T-helper 1 cell (primary cell): ENCODE measurements around the gene EHD4.

Source experiments
- DNase-seq, 5 donors: peaks; one replicate each; pipeline ENCODE4 v3.0.0-alpha.2; 2012 to 2020

Gene EHD4

DNA sequence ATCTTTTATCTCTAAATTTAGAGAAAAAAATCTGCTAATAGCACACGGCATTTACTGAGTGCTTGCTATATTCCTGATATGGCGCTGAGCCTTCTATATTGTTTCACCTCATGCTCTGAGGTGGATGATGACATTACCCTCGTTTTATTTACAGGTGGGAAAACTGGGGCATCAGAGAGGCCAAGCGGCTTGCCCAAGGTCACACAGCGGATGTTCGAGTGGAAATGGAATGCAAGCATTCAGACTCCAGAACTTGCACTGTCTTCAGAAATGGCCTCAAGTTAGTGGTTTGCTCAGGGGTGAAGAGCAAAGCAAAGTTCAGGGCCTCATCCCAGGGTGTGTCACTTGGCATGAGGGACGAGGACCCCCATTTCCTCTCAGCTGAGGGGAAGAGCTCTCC is 17.3 kb downstream of the EHD4 start:
- DNase-seq: no peak

DNA sequence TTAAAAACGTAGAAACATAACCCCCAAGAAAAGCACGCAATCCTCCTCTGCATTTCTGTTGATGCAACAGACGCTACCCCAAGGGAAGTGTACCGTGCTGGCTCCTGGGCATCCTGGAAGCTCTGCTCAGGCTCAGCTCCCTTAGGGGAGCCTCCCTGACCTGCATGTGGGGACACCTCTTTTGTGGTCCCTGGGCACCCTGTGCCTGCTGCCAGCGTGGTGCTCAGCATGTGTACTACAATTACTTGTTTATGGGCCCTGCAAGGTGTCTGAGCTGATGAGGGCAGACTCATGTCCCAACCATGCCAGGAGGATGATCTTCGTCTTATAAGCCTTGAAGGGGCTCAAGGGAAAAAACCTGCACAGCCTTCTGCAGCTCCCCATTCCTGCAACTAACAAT is 18.3 kb downstream of the EHD4 start:
- no peak for DNase-seq

DNA sequence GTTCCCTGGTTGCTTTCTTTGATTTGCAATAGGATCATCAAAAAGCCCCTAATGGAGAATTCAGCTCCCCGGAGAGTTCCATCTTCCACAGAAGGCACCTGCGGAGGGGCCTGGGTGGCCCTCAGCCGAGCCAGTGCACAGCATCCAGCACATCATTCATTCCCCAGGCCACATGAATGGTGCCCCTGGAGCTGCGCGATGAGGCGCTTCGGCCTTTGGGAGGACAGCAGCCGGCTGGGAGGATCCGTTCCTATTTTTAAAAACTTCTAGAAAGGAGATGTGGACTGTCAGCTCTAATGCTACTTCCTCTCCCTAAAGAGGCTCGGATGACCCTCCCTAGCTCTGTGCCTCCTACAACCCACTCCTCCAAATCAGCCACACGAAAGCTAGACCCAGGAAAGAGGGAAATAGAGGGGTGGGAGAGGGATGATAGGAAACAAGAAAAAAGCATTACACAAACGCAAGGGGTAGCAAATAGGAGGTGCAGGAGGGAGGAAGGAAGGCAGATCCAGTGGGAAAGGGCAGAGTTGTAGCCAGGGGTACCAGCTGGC is 20.3 kb downstream of the EHD4 start:
- no peak for DNase-seq

DNA sequence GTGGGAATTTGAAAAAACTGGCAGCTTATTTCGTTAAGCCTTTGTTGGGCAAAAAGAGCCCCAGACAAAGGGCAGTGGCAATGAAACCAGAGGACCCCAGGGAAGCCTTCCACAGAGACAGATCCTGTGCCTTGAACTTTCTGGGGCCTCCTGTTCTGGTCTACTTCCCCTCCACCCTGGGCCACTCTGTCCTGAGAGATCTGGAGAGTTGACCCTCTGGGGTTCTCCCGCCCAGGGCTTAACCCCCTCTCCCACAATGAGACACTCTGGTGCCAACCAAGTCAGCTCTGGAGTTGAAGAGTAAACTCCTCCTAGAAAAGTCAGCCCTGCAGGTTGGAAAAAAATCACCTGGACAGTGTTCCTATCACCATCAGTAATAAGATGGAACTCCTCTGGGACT is 20.8 kb downstream of the EHD4 start:
- DNase-seq: no peak

DNA sequence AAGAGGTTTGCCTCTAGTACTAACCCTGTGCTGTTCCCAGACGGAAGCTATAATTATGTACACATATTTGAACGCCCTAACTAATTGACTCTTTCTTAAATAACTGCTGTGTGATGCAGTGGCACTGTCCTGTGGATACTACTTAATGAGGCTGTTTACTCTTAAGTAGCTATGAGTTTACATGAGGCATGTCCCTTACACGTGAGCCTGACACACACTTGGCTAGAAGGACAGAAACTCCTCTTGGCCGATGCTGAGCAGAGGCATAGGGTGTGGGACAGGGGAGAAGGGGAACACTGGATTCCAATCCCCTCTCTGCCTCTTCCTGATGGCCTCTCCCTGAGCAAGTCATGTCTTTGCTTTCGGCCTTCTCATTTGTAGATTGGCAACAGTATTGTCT is 21.9 kb downstream of the EHD4 start:
- DNase-seq: no peak

DNA sequence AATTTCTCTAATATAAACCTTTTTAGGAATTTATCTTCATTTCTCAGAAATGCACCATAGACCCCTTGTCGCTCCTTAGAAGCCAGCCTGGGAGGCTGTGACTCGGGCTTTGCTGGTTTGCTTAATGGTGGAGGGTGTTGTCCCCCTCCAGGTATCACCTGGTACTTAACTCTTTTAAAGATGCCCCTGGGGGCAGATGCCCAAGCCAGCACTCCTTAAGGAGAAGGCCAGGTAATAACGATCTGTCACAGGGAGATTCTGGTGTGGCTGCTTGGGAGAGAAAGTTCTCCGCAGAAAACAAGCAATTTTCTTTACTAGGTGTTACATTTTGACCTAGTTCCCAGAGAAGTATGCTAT is 22.3 kb downstream of the EHD4 start:
- DNase-seq: no peak

DNA sequence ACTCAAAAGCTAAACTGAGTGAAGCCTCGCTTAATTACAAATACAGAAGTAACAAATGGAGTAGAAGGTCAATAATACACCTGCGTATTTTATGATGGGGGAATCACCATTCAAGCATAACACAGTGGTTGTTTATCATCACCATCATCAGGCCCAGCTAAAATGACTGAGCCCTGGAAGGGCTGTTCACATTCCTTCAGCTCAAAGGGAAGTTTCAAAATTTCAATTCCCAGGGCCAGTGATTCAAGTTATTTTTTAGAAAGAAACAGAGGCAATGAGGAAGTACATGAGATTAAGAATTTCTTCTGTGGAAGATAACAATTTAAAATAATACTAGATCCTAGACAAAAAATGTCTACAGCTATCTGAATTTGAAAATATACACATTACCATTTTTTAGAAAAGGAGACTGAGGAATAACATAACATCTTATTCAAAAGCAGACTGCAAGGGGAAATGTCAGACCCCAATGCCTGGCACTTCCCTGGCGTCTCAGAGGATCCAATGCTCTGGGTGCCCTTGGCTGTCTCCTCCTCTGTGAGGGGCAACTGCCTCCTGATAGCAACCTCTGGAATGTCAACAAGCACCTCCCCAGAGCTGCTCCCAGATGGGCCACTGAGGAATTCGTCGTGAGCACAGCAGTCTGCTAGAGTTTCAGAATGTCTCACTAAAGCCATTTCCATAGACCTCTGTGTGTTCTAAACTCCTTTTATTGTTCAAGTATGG is 22.8 kb downstream of the EHD4 start:
- DNase-seq: no peak

DNA sequence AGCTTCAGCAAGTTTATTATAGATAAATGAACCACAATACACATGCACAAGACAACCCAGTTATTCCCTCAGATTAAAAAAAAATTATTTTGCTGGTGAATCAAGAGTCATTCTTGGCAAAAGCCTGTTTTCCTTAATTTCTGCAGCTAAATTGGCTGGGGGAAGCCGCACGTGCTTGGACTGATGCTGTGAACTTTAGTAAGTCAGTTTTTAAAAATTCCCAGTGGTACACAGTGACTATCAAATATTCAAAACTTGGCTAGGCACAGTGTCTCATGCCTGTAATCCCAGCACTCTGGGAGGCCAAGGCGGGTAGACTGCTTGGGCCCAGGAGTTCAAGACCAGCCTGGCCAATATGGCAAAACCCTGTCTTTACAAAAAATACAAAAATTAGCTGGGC is 23.9 kb downstream of the EHD4 start:
- DNase-seq: no peak

DNA sequence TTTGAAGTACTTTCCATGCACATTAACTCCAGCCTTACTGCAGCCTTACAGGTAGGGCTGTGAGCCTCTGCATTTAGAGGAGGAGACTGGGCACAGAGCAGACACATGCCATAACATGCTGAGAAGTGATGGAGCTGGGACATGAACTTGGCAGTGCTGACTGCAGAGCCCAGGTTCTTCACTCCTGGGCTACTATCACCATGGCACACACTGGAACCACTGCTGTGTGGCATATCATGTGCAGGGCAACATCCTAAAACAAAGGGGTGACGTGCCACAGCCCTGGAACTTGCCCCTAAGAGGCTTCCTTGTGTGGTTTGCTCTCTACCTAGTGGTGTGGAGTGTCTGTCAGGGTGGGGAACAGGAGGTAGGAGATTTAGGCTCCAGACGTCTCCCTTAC is 25.4 kb downstream of the EHD4 start:
- DNase-seq: no peak

DNA sequence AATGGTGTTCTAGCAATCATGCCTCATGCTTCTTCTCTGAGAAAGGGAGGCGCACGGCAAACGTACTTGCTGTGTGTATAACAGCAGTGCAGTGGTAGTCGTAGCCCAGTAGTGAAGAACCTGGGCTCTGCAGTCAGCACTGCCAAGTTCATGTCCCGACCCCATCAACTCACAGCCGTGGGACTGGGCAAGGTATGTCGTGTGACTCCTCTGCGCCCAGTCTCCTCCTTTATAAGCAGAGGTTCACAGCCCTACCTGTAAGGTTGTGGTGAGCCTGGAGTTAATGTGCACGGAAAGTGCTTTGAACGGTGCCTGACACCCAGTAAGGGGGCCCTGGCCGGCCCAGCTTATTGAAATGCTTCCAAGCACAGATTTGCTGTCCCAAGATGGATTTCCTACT is 26.6 kb downstream of the EHD4 start:
- no peak for DNase-seq

DNA sequence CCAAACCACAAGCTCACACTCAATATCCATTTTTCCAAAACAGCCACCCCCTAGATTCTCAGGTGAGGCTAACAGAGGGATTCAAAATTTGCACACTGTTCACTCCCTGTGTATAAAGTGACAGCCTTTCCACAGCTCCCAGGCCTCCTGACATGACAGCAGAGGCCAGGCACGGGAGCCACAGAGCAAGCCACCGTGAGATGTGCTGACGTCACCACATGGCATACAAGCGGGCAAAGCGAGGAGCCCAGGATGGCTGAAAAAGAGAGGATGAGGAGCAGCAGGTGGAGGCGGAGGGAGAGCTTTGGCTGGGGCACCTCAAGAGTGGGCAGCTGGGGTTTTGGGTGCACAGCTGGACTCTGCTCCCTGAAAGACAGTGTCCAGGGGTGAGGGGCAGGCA is 27.1 kb downstream of the EHD4 start:
- no peak for DNase-seq

DNA sequence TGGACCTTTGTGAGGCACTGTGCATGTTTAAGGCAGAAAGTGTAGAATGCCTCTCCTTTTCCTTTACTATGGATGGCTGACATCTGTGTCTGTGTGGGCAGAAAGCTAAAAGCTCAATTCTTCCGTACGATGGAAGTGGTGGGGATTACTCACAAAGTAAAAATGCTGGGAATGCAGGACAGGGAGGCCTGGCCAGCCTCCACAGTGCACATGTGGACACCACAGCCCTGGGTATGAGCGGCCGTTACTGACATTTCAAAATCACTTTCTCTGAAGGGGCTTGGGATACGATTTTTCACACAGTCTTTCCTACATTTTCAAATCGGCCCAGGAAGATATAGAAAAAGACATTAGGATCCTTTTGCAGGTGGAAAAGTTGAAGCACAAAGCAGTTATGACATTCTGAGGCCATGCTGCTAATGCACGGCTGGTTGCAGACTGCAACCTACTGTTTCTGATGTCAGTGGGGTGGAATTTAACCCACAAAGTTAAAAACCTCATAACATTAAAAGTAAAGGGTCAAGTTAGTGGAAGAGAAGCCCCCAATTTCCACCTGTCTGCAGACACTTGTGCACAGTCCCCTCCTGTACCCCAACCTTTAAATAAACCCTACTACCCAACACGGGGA is 27.9 kb downstream of the EHD4 start:
- DNase-seq: no peak

DNA sequence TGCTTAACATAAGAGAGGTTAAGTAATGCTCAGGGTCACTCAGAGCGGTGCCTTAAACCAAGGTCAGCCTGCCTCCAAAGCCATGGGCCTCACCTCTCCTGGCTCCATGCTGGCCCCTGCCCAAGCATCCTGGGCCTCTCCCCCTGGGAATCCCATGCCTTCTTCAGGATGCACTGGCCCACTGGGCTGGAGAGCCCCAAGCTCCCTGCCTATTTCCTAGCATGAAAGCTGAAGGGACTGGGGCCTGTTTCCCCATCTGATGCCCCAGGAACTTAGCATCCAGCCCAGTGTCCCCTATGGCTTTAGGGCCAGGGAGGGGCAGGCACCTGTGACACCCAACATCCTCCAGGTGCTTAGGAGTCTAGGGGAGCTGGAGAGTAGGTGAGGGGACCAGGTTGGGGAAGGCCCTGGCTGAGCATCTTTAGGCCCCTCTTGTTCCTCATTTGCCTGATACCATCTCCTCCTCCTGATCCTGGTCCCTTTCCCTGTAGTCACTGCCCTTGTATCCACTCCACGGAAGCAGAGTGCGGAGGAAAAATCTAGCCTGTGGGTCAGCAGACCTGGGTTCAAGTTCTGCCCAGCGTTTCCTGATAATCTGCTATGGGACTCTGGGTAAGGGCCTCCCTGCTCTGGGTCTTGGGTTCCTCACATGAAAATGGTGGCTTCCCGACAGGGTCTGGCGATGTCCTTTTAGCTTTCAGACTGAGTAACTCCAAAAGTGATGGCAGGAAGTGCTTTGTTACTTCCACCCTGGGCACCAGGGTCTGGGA is 28.6 kb downstream of the EHD4 start:
- no peak for DNase-seq

DNA sequence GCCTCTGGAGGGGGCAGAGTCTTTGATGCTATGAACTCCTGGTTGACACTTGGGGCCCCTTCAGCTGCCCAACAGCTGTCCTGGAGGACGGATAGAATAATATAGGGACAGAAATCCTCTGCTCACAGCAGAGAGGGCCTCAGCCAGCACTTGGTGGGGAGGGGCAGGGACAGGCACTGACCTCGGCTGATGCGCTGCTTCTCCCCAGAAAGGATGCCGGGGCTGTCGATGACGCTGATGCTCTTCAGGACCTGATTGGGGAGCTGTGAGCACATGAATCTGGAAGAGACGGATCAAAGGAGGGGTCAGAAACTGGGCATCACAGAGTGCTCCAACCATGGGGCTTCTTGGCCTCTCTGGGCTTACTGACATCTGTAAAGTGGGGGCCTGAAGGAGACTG is 29.5 kb downstream of the EHD4 start:
- DNase-seq: no peak

DNA sequence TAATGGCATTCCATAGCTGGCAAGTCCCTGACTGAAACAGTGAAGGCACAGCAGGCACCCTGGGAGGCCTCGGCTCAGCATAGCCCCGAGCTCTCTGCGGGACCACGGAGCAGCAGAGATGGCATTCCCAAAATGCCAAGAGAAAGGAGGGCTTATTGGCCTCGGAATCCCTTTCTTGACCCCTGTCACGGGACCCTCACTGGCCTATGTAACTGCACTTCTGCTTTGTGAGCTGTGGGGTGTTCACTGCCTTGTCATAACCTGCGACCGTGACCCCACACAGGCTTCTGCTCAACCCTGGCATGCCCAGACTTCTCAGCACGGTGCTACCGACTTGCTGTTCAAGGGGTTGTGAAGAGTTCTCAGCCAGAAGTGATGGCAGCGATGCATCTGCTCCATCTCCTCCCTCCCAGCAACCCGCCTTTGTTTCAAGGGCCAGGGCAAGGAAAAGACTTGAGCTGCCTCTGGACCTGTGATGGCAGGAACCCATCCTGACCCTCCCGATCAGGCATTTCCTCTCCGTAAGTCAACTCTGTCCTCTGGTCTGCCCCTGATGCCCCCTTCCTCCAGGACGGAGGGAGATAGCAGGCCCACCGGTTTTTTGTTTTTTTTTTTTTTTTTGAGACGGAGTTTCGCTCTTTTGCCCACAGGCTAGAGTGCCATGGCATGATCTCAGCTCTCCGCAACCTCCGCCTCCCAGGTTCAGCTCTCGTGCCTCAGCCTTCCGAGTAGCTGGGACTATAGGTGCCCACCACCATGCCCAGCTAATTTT is 30.5 kb downstream of the EHD4 start:
- no peak for DNase-seq

DNA sequence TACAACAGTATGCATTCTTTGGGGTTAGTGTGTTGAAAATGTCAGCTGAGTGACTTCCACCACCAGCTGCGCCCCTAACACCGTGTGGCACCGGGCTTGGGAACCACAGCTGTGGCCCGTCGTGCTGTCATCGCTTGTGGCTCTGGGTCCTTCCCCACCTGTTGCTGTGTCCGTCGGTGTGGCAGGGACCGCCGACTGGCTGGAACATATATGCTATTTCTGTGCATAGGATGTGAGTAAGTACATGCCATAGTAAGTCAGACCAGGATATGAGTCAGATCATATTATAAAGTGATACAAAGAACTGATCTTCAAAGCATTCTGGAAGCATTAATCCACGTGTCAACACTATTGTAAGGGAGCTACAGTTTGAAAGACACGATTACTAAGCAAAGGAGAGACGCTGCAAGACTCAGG is 31.9 kb downstream of the EHD4 start:
- DNase-seq: peak in 1 of 5 donors; percentile 81

DNA sequence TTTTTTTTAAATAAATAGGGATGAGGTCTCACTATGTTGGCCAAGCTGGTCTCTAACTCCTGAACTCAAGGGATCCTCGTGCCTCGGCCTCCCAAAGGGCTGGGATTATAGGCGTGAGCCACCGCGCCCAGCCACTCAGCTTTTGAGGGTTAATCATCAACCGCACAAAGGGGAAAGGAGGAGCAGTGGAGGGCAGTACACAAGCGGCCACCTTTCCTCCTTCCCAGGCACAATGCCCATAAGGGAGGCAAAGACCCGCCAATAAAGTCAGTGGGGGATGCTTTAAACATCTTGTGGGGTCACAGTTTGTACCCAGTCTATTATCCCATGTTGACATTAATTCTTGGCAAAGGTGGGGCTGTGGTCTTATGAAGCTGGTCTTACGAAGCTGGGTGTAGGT is 32.4 kb downstream of the EHD4 start:
- no peak for DNase-seq

DNA sequence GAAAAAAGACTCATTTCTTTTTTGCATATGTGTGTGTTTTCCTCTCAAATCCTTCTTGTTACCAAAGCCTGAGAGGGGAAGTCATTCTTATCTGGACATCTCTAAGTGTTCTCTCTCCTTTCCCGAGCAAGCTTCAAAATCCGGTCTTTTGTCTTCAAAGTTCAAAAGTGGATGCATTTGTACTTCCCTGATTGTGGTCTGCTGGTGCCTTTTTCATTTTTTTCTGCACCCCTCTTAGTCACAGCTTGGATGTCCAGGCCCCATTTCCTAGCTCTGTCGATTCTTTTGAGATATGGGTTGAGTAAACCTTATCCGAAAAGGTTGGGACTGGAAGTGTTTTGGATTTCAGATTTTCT is 34.8 kb downstream of the EHD4 start:
- no peak for DNase-seq

DNA sequence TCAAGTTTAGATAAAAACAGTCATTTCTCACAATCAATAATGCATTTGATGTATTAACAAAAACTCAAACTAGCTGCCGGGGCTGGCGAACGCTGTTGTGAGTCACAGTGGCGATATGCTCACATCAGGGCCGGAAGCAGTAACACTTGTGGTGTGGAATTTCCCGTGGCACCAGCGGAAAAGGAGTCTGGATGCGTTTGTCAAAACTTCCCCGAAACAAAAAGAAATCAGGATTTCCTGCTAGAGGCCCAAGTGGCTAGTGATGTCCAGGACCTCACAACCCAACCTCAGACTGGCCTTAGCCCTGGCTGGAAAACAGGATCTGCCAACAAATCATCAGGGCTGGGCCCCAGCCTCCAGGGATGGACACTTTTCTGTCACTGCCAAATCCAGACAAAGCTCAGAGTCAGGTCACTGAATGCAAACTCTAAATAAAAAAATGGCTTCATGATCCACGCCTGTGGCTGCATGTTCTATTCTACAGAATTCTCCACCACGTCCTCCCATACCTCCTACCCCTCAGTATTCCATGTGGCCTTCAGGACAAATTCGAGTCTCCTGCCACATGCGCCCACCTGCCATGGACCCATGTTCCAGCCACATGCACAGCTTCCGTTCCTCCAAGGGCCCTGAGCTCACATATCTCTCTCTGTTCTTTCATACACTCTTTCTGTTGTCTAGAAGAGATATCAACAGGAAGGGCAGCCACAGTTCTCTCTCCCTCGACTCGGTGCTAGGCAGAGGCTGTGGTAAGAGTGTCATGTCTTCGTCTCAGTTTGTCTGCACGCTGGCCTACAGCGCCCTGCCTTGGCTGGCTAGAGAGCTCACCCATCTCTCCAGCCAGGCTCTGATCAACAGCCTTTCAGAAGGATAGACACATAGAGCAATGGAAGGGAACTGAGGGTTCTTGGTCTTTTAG is 35.4 kb downstream of the EHD4 start:
- peak; percentile 66 to 87 (median 77) for DNase-seq

DNA sequence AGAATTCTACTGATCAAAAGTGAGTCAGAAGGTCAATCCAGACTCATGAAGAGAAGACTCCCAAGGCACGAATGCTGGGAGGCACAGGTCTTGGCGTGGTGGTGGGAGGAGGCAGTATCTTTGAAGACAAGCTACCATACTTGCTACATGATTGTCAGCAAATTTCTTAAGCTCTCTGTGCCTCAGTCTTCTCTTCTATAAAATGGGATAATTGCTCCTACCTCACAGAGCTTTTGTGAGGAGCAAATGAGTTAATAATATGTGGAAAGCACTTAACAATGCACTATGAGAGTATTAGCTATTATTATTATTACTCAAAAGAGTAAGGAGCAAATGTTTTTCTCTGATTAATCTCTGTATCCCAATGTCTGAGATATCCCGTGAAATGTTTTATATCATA is 36.2 kb downstream of the EHD4 start:
- no peak for DNase-seq

DNA sequence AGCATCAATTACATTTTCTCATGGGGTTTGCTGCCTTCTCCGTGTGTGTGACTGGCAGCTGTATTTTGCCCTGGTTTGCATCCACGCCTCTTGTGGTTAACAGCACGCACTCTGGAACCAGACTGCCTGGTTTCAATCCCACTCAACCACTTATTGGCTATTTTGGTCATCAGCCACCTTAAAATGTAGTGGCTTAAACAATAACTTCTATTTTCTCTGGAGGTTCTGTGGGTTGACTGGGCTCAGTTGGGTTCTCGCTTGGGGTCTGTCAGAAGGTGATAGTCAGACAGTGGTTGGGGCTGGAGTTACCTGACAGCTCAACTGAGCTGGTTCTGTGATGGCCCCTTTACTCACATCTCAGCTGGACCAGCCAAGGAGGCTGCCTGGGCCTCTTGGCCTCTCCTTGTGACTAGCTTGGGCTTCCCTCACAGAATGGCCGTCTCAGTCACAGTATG is 36.8 kb downstream of the EHD4 start:
- DNase-seq: peak in 1 of 5 donors; percentile 69

DNA sequence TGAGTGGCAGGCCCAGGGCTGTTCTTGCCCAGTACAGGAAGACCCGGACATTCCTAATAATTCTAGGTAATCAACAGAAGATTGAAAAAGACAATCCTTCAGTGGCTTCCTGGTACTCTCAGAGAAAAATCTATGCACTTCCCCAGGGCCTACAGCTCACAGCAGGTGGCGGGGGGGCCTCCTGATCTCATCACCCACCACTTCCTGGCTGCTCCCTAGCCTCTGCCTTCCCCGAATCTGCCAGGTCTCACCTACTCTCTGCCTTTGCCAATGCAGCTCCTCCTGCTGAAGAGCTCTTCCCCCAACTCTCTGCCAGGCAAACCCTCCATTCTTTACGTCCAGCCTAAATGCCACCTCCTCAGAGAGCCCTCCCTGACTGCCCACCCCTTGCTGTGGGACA is 37.5 kb downstream of the EHD4 start:
- DNase-seq: peak; percentile 64 to 78 (median 74)
